ENCODE data around the gene PRDM15. TPM values are rescaled to one million over a fixed set of nuclear protein-coding genes. Genes with fewer than 3 reads are reported as not detected.

Gene PRDM15
- total and polyA plus RNA-seq, 2 experiments from 2014 or later, result 2.3 to 6.4 TPM

GRCh38 chr21:41778930-41779600, 100.1 kb downstream of the PRDM15 start:
- no peak for TF ChIP-seq CTCF (IDR thresholded peaks at IDR 0.05; ENCODE audit: low read depth, low read length)
- no peaks in the 10 kb centered on the region for H3K9me3 ChIP-seq (ENCODE audit: low read depth)
- H3K27me3 ChIP-seq, result no peaks in the 10 kb centered on the region
- no peaks in the 10 kb centered on the region for H3K4me1 ChIP-seq (ENCODE audit: low read depth)
- DNase-seq (ENCODE audit: low read depth in 1 of 2, low spot score in 1 of 2), result peak in 1 of 2 donors; percentile 77
- H3K27ac ChIP-seq, result no peak overlapping the region
- no peaks in the 10 kb centered on the region for H3K36me3 ChIP-seq
- H3K4me3 ChIP-seq, result no peak overlapping the region

- no peak overlapping the region for H3K4me3 ChIP-seq
Measured at GRCh38 chr21:41777951-41778815, 101.0 kb downstream of the PRDM15 start.

GRCh38 chr21:41776778-41777177, 102.4 kb downstream of the PRDM15 start:
- no peaks in the 10 kb centered on the region for H3K9me3 ChIP-seq (ENCODE audit: low read depth)
- no peaks in the 10 kb centered on the region for H3K4me1 ChIP-seq (ENCODE audit: low read depth)
- H3K27me3 ChIP-seq, result no peaks in the 10 kb centered on the region
- no peaks in the 10 kb centered on the region for H3K36me3 ChIP-seq
- DNase-seq (ENCODE audit: low read depth in 1 of 2, low spot score in 1 of 2), result no peak
- TF ChIP-seq CTCF (IDR thresholded peaks at IDR 0.05; ENCODE audit: low read depth, low read length), result no peak
- H3K4me3 ChIP-seq, result no peak overlapping the region
- H3K27ac ChIP-seq, result no peak overlapping the region

More at GRCh38 chr21:41777951-41778815, 101.0 kb downstream of the PRDM15 start:
- DNase-seq (ENCODE audit: low read depth in 1 of 2, low spot score in 1 of 2), result peak; percentile 91 to 94
- no peaks in the 10 kb centered on the region for H3K36me3 ChIP-seq
- H3K9me3 ChIP-seq (ENCODE audit: low read depth), result no peaks in the 10 kb centered on the region
- peak; percentile 96 for TF ChIP-seq CTCF (IDR thresholded peaks at IDR 0.05; ENCODE audit: low read depth, low read length)
- H3K27me3 ChIP-seq, result no peaks in the 10 kb centered on the region
- H3K4me1 ChIP-seq (ENCODE audit: low read depth), result no peaks in the 10 kb centered on the region
- H3K27ac ChIP-seq, result no peak overlapping the region

- Histone ChIP-seq H3K9me3 (ENCODE audit: low read depth) (no peaks in the 10 kb centered on the region), H3K27me3 (peaks cover 14% of the 10 kb centered on the region), H3K4me3 (no peak overlapping the region), H3K27ac (no peak overlapping the region), H3K4me1 (ENCODE audit: low read depth) (no peaks in the 10 kb centered on the region), H3K36me3 (no peaks in the 10 kb centered on the region)
- DNase-seq (ENCODE audit: low read depth in 1 of 2, low spot score in 1 of 2), result no peak
- TF ChIP-seq CTCF (IDR thresholded peaks at IDR 0.05; ENCODE audit: low read depth, low read length), result no peak
Measured at GRCh38 chr21:41775149-41775472, 104.0 kb downstream of the PRDM15 start.

- Histone ChIP-seq H3K4me1 (ENCODE audit: low read depth) (no peaks in the 10 kb centered on the region), H3K27ac (no peak overlapping the region), H3K27me3 (peaks cover 19% of the 10 kb centered on the region), H3K4me3 (no peak overlapping the region), H3K36me3 (no peaks in the 10 kb centered on the region), H3K9me3 (ENCODE audit: low read depth) (no peaks in the 10 kb centered on the region)
- no peak for DNase-seq (ENCODE audit: low read depth in 1 of 2, low spot score in 1 of 2)
- TF ChIP-seq CTCF (IDR thresholded peaks at IDR 0.05; ENCODE audit: low read depth, low read length), result no peak
Measured at GRCh38 chr21:41774467-41775148, 104.5 kb downstream of the PRDM15 start.

Measured in cardiac muscle cell (in vitro differentiated cells and primary cell).